Iris pigment epithelial cell (primary cell): ENCODE measurements around the gene OR2M5.

Experiments used
- DNase-seq: peaks from one replicate; pipeline ENCODE4 v3.0.0-alpha.2; 2011; ENCODE audit warnings: low read depth

OR2M5 gene

DNA sequence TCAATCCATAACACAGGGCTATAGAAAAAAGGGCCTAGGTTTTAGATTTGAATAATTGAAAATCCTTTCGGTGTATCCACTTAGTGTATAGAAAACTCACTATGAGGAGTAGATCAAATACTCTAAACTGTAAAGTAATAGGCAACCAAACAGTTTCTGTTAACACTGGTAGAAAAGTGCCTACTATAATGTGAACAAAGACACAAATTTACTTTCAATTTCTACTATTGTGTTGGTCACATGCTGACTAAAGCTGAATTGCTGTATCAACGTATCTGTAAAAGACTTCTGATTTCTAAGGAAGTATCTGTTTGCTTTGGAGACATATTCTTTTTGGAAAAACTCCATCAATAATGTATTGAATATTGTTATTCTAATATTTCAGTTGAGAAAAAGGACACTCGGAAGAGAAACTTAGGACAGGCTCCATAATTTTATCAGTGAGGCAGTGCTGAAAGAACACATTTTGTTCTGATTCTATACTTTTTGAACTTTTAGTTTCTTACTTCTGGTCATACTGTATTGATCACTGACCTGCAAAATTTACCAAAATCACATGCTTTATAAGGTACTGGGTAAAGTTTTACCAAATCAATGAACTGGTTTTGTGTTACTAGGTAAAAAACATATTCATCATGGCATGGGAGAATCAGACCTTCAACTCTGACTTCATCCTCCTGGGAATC lies at the start of gene OR2M5:
Gene OR2M5, plus strand, starts transcription at position 636 of the 686 bp plus-strand sequence. Its CDS starts 0 bp downstream, at position 636.
- no peak for DNase-seq

DNA sequence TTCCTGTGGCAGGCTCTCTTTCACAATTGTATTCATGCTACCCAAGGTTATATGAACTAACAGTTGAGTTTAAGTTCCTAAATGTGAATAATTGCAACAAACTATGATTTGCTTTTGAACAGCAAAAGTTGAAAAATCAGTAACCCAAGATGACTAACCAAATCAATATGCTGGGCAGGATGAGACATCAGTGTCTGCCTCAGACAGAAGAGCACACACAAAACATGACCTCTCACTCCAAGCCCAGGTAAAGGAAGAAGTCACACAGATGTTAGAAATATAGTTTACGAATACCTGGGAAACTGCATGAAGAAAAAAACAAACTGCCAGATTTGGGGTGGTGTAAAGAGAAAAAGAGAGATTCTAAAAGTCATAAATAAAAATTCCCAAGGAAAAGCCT lies 46.4 kb upstream of the OR2M5 start:
- DNase-seq: no peak

DNA sequence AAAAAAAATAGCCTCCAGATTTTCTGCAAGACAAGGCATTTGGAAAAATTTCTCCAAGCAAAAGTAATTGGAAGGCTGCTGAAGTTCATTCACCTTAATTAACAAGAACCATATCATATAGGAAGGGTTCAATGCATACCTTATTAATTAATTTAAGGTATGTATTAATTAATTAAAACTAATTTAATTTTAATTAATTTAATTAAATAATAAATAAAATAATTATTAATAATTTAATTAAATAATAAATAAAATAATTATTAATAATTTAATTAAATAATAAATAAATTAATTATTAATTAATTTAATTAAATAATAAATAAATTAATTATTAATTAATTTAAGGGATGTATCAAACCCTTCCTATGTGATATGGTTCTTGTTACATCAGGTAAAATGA lies 42.1 kb upstream of the OR2M5 start:
- DNase-seq: no peak

GRCh38 chr1:248111157-248111556 lies 33.8 kb upstream of the OR2M5 start:
- DNase-seq: no peak

DNA sequence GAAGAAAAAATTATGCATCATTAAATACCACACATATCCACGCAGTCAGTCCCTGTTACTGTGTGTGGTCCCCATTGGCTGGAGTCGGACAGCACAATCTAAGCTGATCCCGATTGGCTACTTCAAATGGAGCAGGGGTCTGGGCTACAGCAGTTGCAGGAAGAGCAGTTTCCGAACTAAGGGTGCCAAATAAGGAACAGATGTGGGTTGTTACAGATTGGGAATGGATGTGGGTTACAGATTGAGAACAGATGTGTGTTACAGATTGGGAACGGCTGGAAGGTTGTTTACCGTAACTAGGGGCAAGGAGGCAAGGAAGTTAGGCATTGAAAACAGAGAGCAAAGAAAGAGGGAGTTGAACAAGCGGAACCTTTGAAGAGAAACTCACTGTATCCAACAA lies 30.1 kb upstream of the OR2M5 start:
- no peak for DNase-seq

GRCh38 chr1:248127653-248128052 lies 17.3 kb upstream of the OR2M5 start:
- DNase-seq: no peak

- DNase-seq: no peak
Observed at GRCh38 chr1:248136811-248137210, 8.1 kb upstream of the OR2M5 start.

GRCh38 chr1:248140846-248141245 lies 4.1 kb upstream of the OR2M5 start:
- no peak for DNase-seq

DNA sequence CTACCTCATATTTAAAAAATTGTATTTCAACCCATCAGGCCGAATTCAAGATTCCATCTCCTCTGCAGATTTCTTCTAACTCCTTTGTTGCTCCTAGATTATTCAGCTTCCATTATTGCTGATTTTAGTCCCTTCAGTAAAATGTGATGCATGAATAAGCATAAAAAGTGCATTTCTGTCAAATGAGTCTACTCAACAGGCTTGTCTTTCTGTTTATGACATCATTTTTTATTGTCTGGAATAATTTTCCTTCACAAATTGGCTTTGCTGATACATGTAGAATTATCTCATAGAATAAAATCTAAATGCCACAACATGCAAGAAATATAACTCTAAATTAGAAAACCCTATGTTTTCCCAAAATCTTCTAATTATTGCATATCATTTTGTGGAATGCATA lies 1.6 kb upstream of the OR2M5 start:
- no peak for DNase-seq

GRCh38 chr1:248152056-248152827 lies 7.3 kb downstream of the OR2M5 start:
- no peak for DNase-seq

GRCh38 chr1:248155927-248156326 lies 11.0 kb downstream of the OR2M5 start:
- DNase-seq: no peak

GRCh38 chr1:248158758-248159157 lies 13.8 kb downstream of the OR2M5 start:
- DNase-seq: no peak

- DNase-seq: no peak
Observed at GRCh38 chr1:248164031-248164430, 19.1 kb downstream of the OR2M5 start.

GRCh38 chr1:248165186-248165585 lies 20.2 kb downstream of the OR2M5 start:
- no peak for DNase-seq

- no peak for DNase-seq
Observed at GRCh38 chr1:248174521-248174920, 29.6 kb downstream of the OR2M5 start, which contains the start of gene OR2M2. OR2M2 (plus strand) TSS chr1:248174821; CDS start chr1:248179986, 5,165 bp downstream.

GRCh38 chr1:248183996-248184395 lies 39.0 kb downstream of the OR2M5 start:
- no peak for DNase-seq

GRCh38 chr1:248187363-248187762 lies 42.4 kb downstream of the OR2M5 start:
- no peak for DNase-seq

- DNase-seq: no peak
Observed at GRCh38 chr1:248189026-248189425, 44.1 kb downstream of the OR2M5 start.

DNA sequence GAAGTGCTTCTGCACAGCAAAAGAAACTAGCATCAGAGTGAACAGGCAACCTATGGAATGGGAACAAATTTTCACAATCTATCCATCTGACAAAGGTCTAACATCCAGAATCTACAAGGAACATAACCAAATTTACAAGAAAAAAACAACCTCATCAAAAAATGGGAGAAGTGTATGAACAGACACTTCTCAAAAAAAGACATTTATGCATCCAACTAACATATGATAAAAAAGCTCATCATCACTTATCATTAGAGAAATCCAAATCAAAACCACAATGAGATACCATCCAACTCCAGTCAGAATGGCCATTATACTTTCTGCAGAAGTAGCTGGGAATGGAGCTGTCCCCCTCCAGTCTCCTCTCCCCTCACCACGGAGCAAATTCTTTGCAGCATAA lies 49.2 kb downstream of the OR2M5 start:
- no peak for DNase-seq
